ENCODE results near the gene SPANXB1. TPM values are rescaled to one million over a fixed set of nuclear protein-coding genes. Genes with fewer than 3 reads are reported as not detected.

Gene SPANXB1
- total RNA-seq: not detected in 2 replicates

GRCh38 chrX:141002568-141002967 is at the start of gene SPANXB1:
TSS of gene SPANXB1 (plus strand) at chrX:141002594. CDS start at chrX:141002694, 100 bp downstream.

Other genes with a start within 250 kb of the SPANXB1 start
- gene LDOC1, start 174.5 kb downstream of the SPANXB1 start, total RNA-seq: 18.3 and 21.5 TPM in 2 replicates
- not detected in 2 replicates for gene SPANXC, start 239.9 kb downstream of the SPANXB1 start, total RNA-seq